Measurements from ENCODE around the gene SYCE1L.
A peak's percentile ranks its signal among the peaks of the same experiment; 100 is the strongest.
"Not testable (repeated sequence)": the region's sequence is repeated elsewhere in the genome, so short reads cannot be mapped to it uniquely, and the experiment has no call there.

The SYCE1L gene

GRCh38 chr16:77199211-77199610 is at the start of gene SYCE1L:
Gene SYCE1L, plus strand, starts transcription at chr16:77199408. Its CDS starts 44 bp downstream, at chr16:77199452.
- DNase-seq (ENCODE audit: low spot score): no peak

DNA sequence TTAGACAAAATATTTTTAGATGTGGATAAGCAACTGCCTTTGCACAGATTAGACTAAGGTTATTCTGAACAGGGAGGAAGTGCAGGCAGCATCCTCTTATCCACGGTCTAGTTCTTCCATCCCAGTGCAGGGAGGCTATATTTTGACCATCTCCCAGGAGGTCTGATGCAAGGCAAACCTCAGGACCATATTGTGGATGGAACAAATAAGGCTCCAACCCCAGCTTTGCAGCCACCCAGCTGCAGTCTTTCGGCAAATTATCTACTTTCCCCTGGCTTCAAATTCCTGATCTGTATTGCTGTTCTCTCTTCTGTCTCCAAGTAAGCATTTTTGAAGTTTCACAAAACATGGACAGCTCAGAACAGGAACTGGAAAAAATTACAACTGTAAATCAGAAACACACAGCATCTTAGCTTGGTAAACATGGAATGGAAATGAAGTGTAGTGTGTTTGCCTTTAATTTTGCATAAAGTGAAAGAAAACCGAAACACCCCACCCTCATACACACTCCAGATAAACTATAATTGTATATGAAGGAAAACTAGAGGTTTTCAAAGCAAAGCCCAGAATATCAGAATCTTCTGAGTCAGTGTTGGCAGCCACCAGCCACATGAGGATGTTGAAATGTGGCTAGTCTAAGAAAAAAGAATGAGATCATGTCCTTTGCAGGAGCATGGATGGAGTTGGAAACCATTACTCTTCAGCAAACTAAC is 41.7 kb upstream of the SYCE1L start:
- DNase-seq (ENCODE audit: low spot score): no peak

GRCh38 chr16:77158293-77158692 is 40.9 kb upstream of the SYCE1L start:
- DNase-seq (ENCODE audit: low spot score): no peak

- DNase-seq (ENCODE audit: low spot score): no peak
These were observed 34.2 kb upstream of the SYCE1L start for GRCh38 chr16:77165006-77165405.

DNA sequence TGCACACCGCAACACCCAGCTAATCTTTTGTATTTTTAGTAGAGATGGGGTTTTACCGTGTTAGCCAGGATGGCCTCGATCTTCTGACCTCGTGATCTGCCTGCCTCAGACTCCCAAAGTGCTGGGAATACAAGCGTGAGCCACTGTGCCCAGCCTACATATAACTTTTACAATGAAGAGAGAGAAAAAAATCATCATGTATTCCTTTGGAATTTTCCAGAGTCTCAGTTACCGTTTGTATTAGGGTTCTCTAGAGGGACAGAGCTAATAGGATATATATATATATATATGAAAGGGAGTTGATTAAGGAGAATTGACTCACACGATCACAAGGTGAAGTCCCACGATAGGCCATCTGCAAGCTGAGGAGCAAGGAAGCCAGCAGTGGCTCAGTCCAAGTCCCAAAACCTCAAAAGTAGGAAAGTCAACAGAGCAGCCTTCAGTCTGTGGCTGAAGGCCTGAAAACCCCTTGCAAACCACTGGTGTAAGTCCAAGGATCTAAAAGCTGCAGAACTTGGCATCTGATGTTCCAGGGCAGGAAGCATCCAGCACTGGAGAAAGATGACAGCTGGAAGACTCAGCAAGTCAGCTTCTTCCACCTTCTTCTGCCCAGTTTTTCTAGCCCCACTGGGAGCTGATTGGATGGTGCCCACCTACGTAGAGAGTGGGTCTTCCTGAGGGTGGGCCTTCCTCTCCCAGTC is 33.5 kb upstream of the SYCE1L start:
- DNase-seq (ENCODE audit: low spot score): not testable (repeated sequence)

GRCh38 chr16:77166726-77167125 is 32.5 kb upstream of the SYCE1L start:
- no peak for DNase-seq (ENCODE audit: low spot score)

DNA sequence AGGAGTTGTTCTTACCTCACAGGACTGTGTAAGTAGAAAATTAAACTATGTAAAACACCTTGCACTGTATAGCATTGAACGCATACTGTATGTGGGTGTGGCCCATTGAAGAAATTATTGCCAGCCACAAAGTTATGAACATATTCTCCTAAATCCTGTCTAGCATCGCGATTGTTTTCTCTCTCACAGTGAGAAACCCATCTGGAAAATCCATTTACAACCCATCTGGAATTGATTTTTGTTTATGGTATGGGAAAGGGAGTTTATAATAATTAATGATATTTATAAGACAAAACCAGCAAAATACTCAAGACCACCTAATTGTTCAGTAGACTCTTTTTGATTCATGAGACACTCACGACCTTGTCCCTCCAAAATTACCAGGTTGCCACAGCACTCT is 30.3 kb upstream of the SYCE1L start:
- DNase-seq (ENCODE audit: low spot score): no peak

DNA sequence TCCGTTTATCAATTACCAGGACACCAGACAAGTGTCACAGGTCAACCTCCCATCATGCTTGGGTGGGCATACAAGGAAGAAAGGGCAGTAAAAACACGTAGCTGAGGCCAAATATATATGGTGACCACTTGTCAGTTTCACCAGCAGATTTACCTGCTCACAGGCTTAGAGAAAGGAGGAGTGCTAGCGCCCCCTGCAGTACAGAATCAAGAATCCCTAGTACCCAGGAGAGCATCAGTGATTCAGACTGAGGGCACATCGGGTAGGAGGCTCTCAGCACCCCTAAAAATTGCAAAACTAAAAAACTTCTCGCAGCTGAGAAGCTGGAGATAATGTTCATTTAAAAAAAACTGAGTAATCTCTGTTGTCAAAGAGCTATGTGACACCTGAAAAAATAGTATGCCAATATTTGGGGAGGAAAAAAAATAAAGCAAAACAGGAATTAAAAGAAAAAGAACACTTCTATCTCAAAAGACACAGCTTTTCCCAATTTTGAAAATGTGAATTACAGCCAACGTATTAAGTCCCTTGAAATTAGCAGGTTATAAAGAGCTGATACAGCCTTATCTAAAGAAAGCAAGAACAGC is 29.5 kb upstream of the SYCE1L start:
- DNase-seq (ENCODE audit: low spot score): peak; percentile 37

- DNase-seq (ENCODE audit: low spot score): no peak
These were observed 28.4 kb upstream of the SYCE1L start for GRCh38 chr16:77170805-77171204.

- DNase-seq (ENCODE audit: low spot score): peak; percentile 63
These were observed 27.2 kb upstream of the SYCE1L start for GRCh38 chr16:77171745-77172635.

- no peak for DNase-seq (ENCODE audit: low spot score)
These were observed 26.3 kb upstream of the SYCE1L start for GRCh38 chr16:77172951-77173350.

DNA sequence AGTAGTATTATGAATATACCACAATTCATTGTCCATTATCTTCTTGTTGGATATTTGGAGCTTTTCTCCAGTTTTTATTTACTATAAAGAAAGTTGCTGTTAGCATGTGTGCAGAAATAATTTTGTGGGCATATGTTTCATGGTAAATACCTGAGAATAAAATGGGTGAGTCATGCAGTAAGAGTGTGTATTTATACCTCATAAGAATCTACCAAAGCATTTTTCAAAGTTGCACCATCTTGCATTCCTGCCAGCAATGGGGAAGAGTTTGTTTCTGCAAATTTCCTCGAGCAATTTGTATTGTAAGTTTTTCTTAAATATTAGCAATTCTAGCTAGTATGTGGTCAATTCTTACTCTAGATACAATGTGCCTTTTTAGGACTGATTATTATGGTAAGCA is 16.1 kb upstream of the SYCE1L start:
- no peak for DNase-seq (ENCODE audit: low spot score)

DNA sequence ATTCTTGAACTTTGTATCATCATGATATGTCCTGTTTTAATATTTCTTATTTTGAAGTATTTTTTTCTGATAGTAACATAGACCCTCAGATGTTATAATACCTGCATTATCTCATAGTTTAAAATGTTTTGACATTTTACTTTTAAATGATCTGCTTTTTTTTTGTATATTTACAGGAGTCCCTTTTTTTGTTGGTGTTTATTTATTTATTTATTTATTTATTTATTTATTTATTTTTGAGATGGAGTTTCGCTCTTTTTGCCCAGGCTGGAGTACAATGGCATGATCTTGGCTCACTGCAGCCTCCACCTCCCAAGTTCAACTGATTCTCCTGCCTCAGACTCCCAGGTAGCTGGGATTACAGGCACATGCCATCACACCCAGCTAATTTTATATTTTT is 12.9 kb upstream of the SYCE1L start:
- DNase-seq (ENCODE audit: low spot score): not testable (repeated sequence)

- no peak for DNase-seq (ENCODE audit: low spot score)
These were observed 9.1 kb upstream of the SYCE1L start for GRCh38 chr16:77190190-77190477.

- DNase-seq (ENCODE audit: low spot score): peak; percentile 97
These were observed 8.5 kb upstream of the SYCE1L start, which contains the start of gene MON1B for GRCh38 chr16:77190478-77191258. Gene MON1B, plus strand, starts transcription at chr16:77191190. Its CDS starts 296 bp downstream, at chr16:77191486.

DNA sequence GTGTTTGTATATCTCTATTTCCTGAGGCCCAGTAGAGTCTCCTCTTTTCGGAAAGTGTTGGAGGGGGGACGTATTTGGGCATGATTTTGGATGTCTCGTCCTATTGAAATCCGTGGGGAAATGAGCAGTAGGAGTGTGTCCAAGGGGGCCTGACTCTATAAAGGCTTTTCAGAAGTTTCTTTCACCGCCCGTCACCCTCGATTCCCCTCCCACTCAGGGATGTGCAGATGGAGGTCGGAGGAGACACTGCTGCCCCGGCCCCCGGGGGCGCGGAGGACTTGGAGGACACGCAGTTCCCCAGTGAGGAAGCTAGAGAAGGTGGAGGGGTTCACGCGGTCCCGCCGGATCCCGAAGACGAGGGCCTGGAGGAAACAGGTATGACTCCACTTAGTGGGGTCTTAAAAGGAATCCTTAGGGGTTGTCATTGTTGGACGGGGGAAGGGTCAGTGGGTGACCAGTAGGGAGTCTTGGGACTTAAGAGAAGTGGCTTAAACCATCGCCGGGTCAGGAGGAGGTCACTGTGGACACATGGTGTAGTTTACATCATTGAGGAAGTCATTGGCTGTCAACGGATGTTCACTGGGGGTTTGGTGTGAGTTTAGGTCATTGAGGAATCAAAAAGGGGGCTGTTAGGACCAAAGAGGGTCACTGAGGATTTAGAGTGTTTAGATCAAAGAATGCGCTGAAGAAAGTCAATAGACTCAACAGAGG is 7.8 kb upstream of the SYCE1L start:
- peak; percentile 21 for DNase-seq (ENCODE audit: low spot score)

DNA sequence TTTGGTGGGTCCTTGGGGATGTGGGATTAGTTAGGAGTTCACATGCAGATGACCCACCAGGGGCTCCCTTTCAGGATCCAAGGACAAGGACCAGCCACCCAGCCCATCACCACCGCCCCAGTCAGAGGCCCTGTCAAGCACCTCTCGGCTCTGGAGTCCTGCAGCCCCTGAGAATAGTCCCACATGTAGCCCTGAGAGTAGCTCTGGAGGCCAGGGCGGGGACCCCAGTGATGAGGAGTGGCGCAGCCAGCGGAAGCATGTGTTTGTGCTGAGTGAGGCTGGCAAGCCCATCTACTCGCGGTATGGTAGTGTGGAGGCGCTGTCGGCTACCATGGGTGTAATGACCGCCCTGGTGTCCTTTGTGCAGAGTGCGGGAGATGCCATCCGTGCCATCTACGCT is 5.8 kb upstream of the SYCE1L start:
- no peak for DNase-seq (ENCODE audit: low spot score)

- no peak for DNase-seq (ENCODE audit: low spot score)
These were observed 4.6 kb upstream of the SYCE1L start for GRCh38 chr16:77194295-77195231.

DNA sequence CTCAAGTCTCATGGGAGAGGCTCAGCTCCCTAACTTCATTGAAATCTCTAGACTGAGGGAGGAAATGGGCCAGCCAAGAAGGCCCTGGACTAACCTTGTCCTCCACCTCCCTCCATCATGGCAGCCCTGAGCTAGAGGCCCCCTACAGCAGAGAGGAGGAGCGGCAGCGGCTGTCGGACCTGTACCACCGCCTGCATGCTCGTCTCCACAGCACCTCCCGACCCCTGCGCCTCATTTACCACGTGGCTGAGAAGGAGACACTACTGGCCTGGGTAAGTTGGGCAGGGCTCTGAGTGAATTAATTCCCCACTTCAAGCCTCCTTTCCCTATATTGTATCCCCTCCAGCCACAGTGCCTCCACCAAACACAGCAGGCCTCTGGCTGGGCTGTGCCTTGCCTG is 3.8 kb upstream of the SYCE1L start:
- DNase-seq (ENCODE audit: low spot score): no peak

DNA sequence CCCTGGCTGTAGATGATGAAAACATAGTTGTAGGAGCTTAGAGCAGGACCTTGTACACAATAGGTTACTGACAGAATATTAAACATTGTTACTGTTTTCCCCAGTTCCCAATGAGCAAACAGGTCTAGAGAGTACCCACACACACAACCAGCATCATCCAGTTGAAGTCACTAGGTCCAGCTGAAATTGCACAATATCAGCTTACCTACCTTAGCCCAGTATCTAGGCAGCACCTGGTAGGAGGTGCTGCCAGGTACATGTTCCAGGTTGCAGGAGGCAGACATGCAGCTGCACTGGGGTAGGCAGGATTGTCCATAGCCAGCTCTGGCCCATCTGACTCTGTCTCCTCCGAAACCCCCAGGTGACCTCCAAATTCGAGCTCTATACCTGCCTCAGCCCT is 1.5 kb upstream of the SYCE1L start:
- no peak for DNase-seq (ENCODE audit: low spot score)

Data from CD4-positive, alpha-beta T cell treated with Interleukin-2 at 100 ng/mL for 4 hours (primary cell).